T-helper 2 cell treated with Interferon-gamma antibody and Interleukin-4, amounts not matched to agents 100 ng/mL and 5 ng/mL, for 36 hours (primary cell): Measurements from ENCODE around the gene BAIAP2. TPM values are rescaled to one million over a fixed set of nuclear protein-coding genes. Genes with fewer than 3 reads are reported as not detected.
"Not testable (repeated sequence)": the region's sequence is repeated elsewhere in the genome, so short reads cannot be mapped to it uniquely, and the experiment has no call there.

Source experiments
- intact Hi-C: fragments of 100-400 bp; cut with micrococcal nuclease; formaldehyde crosslinking; loops from one replicate; pipeline ENCODE4 v1.15.1; 2023
- total RNA-seq: library from RNA; stranded (reverse); gene quantifications from 2 replicates; pipeline ENCODE4 v1.2.3, GENCODE V29; 2022

The BAIAP2 gene
- total RNA-seq, 1 donor from 2014 or later = 5.5 TPM

DNA sequence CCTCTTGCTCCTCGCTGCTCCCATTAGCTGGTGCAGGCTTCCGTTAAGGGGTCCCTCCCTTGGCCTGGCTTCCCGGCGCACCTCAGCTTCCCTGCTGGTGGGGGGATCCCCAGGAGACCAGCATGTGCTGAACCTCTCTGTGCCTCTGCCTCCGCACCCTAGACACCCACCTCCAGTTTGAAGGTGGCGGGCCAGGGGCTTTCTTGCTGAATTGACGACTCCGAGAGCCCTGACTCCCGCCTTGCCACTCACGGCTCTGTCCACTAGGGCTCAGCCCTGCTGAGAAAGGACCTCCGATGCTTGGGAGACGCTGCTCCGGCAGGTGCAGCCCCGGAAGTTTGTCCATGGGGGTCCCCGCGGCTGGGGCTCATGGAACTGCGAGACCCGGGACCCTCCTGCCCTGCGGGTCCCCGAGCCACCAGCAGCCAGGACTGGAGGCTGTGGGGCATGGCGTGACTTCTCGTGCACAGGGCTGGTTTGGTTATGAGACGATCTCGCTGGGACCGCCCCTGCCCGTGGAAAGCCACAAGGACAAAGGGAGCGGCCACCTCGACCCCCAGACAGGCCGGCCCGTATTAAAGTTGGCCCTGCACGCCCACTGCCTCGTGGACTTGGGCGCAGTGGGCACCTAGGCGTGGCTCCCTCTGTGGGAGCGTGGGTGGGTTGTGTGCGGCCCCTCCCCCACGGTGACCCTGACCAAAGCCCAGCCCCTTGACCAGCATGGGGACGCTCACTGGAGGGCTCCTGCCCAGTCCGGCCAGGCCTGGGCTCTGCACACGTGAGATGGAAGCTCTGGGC is 35.2 kb upstream of the BAIAP2 start:
- intact Hi-C loops = loop anchor here (10.0 kb wide), 1 partner anchor 485 kb away; no protein-coding TSS in a partner anchor

- intact Hi-C loops = no loop called here
Measured at GRCh38 chr17:81000334-81000630, 34.7 kb upstream of the BAIAP2 start.

GRCh38 chr17:81000631-81001357 is 34.2 kb upstream of the BAIAP2 start:
- intact Hi-C loops = no loop called here

- intact Hi-C loops = no loop called here
Measured at GRCh38 chr17:81002013-81002384, 33.0 kb upstream of the BAIAP2 start.

DNA sequence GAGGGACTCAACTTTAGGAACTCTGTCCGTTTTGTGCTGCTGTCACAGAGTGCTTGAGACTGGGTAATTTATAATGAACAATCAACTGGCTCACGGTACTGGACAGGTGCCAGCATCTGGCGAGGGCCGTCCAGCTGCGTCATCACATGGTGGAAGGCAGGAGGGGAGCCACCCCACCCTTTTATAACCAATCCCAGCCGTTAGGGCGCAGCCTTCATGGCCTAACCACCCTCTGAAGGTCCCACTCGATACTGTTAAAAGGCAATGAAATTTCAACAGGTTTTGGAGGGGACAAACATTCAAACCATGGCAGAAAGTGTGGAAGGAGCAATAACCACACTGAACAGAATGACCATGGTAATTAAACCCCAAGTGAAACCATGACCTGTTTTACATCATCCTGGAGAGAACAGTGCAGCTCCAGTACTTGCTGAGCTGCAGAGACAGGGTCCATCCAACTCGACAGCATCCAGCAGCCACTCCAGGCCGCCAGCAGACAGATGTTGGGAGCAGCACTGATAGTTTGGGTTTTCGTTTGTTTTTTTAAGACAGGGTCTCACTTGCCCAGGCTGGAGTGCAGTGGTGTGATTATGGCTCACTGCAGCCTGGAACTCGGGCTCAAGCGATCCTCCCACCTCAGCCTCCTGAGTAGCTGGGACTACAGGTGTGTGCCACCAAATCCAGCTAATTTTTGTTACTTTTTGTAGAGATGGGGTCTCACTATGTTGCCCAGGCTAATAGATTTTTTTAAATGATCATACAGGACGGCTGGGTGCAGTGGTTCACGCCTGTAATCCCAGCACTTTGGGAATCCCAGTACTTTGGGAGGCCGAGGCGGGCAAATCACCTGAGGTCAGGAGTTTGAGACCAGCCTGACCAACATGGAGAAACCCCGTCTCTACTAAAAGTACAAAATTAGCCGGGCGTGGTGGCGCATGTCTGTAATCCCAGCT is 32.3 kb upstream of the BAIAP2 start:
- intact Hi-C loops = no loop called here

DNA sequence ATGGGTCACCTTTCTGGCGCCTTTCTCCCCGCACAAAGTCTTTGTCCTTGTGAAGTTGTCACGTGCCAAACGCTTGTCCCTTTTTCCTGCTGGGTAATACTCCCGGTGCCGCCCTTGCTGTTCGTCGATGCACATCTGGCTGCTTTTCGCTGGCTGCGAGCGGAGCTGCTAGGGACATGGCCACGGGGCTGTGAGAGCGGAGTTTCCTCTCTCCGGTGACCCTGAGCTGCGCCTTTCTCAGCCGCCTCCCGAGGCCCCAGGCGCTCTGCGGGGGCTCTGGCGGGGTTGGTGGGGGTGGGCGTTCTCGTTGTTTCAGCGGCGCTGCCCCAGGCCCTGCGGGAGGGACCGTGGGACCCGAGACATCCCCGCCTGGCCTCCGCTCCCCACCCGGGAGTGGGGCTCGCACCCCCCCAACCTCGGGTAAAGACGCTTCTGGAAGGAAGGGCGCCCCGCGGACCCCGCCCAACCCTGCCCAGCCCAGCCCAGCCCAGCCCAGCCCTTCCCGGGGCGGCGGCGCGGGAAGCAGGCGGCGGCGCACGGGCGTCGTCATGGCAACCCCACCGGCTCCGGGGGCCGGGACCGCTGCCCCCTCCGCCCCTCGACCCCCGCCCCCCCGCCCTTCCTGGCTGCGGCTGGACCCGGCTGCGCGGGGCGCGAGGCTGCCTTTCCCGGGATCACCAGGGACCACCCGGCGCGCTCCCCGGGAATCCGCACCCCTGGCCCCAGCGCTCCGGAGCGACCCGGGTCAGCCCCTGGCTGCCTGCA is 31.1 kb upstream of the BAIAP2 start:
- intact Hi-C loops = no loop called here

GRCh38 chr17:81006891-81007290 is 28.1 kb upstream of the BAIAP2 start:
- intact Hi-C loops = no loop called here

DNA sequence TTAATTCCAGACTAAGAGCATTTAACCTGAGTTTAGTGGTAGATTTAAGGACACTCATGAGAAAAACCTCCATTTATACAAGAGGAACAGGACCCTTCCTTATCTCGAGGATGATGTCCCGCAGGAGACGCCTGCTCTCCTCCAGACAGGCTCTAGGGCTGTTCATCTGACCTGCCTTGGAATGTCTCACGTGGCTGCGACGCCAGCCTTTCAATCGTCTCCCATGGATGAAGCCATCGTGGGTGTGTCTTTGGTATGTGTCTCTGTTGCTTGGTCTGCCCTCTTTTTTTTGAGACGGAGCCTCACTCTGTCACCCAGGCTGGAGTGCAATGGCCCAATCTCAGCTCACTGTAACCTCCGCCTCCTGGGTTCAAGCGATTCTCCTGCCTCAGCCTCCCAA is 26.8 kb upstream of the BAIAP2 start:
- intact Hi-C loops = no loop called here

- intact Hi-C loops = no loop called here
Measured at GRCh38 chr17:81009136-81009535, 25.8 kb upstream of the BAIAP2 start.

GRCh38 chr17:81010935-81011334 is 24.0 kb upstream of the BAIAP2 start:
- intact Hi-C loops = no loop called here

DNA sequence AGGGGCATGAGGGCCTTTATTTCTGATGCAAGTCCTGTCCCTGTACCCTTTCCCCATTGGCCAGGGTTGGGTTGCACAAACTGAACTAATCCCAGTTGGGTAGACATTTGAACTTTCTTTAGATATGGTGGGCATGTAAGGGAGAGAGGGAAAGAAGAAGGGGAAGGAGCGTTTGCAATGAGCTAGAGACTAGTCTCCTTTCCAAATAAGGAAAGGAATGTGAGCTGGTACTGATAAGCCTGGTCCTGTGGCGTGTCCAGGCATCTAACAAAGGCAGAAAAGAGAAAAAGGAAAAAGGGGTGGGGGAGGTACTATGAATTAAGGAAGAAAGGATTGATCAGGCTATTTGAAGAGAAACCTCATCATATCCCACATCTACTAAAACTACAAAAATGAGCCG is 23.0 kb upstream of the BAIAP2 start:
- intact Hi-C loops = no loop called here

- intact Hi-C loops = no loop called here
Measured at GRCh38 chr17:81012574-81013447, 22.1 kb upstream of the BAIAP2 start.

DNA sequence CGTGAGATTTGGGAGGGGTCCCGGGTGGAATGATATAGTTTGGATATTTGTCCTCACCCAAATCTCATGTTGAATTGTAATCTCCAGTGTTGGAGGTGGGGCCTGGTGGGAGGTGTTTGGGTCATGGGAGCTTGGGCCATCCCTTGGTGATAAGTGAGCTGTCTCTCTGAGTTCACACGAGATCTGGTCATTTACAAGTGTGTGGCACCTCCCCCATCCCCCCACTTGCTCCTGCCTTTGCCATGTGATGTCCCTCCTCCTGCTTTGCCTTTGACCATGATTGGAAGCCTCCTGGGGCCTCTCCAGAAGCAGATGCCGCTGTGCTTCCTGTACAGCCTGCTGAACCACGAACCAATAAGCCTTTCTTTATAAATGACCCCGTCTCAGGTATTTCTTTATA is 21.3 kb upstream of the BAIAP2 start:
- intact Hi-C loops = no loop called here

GRCh38 chr17:81015136-81015535 is 19.8 kb upstream of the BAIAP2 start:
- intact Hi-C loops = no loop called here

- intact Hi-C loops = no loop called here
Measured at GRCh38 chr17:81016575-81016974, 18.4 kb upstream of the BAIAP2 start.

DNA sequence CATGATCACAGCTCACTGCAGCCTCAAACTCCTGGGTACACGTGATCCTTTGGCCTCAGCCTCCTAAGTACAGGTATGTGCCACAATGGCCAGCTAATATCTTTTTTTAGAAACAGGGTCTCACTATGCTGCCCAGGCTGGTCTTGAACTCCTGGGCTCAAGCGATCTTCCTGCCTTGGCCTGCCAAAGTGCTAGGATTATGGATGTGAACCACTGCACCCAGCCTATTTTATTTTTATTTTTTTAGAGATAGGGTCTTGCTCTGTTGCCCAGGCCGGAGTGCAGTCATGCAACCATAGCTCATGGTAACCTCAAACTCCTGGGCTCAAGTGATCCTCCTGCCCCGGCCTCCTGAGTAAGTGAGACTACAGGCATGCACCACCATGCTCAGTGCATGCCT is 17.6 kb upstream of the BAIAP2 start:
- intact Hi-C loops = not testable (repeated sequence)

DNA sequence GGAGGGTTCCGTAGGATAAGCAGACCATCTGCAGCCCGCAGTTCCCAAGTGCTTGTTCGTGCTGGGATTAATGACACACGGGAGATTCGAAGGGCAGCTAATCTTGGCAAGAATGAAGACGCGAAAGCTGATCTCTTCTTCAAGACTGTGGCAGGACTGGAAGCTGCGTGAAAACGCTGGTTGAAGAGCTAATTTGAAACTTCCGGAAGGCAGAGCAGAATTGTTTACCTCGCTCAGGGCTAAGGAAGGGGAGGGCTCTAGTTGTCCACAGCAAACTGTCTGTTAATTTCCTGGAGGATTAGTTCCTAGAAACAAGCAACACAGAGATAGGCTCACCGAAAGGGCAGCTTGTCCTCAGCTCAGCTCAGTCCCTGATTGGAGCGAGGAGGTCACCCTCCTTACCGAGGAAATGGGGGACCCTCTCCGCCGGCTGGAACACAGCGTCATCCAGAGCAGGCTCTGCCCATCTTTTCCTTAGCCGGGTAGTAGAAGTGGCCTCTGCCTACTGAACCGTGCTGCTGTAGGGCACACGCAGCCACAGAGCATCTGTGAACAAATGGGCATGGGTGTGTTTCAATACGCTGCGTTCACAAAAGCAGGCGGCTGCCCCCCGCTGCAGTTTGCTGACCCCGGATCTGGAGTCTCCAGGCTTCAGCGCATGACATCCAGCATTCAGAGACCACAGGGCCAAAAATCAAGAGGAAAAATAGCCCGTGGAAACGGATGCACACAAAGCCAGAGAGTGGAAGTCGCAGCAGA is 16.7 kb upstream of the BAIAP2 start:
- intact Hi-C loops = no loop called here

DNA sequence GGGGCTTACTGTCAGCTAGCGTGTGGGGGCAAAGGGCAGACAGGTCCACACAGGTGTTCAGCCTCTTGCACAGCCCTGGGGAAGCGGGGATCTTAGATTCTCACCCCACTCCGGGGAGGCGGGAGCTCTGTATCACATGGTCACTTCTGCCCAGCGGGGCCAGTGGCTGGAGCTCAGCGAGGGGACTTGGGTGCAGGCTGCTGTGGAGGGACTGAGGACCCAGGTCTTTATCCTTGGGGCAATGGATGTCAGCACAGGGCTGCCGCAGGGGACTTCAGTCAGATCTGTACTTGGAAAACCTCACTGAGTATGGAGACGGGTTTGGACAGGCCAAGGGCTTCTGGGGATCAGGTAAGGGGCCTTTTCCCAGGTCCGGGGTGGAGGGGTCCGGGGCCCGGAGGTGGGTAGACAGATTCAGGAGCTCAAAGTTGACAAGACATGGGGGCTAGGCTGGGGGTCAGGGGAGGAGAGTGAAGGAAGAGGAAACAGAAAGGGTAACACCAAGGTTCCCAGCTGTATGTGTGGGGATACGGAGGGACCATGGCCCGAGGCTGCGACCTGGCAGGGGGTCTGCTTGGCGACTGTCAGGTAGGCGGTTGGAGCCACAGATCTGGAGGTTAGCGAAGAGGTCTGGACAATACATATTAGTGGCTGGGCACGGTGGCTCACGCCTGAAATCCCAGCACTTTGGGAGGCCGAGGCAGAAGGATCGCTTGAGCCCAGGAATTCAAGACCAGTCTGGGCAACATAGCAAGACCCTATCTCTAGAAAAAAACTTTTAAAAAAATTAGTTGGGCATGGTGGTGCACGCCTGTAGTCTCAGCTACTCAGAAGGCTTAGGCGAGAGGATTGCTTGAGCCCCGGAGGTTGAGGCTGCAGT is 15.1 kb upstream of the BAIAP2 start:
- intact Hi-C loops = no loop called here

DNA sequence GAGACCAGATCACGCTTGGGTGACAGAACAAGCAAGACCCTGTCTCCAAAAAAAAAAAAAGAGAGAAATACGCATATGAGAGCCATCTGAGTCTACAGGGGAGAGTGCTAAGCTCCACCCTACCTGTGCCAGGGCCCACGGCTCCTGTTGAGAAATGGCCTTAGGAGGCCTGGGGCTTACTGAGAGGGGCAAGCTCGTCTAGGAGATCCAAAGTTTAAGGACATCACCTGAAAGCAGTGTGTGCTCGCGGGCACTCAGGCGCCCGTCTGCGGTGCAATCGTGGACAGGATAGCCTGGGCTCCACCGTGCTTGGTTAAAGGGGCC is 14.5 kb upstream of the BAIAP2 start:
- intact Hi-C loops = no loop called here
